Measurements from ENCODE around the gene GGCX. TPM values are rescaled to one million over a fixed set of nuclear protein-coding genes. Genes with fewer than 3 reads are reported as not detected.

GGCX gene
- total and polyA plus RNA-seq, 2 of the 13 experiments (the other 11 are each of a cell fraction or from before 2014, with no cell fraction given): 72.5 to 103 TPM

DNA sequence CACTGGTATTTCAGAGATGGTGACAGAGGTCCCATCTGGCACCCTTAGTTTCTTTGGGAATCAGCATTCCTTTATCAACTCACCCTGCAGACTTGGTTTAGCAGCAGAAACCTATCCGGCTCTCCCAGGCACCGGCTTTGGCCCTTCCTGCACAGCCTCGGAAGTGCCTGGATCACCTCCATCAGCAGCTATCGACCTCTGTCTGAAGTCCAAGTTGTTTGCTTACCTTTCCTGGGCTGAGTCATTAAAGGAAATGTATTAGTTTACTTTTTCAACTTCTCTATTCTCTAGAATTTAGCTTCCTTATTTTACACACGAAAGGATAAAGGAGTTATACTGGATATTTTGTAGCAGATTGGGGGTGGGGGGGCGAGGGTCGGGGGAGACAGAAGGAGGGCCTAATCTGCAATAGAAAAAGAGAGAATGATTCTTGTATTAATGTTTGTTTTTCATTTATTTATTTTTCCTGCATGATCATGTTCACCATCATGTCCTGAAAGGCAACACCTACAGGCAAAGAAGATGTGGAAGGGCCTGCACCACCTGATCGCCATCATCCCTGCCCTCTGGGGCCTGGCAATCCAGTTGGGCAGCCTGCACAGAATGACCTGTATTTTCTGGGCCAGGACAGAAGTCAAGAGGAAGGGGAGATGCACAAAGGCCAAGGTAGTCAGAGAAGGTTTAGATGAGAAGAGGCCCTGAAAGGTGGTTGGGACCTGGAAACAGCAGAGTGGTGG is 44.5 kb downstream of the GGCX start (continued):
- TF ChIP-seq, protein P1, sequence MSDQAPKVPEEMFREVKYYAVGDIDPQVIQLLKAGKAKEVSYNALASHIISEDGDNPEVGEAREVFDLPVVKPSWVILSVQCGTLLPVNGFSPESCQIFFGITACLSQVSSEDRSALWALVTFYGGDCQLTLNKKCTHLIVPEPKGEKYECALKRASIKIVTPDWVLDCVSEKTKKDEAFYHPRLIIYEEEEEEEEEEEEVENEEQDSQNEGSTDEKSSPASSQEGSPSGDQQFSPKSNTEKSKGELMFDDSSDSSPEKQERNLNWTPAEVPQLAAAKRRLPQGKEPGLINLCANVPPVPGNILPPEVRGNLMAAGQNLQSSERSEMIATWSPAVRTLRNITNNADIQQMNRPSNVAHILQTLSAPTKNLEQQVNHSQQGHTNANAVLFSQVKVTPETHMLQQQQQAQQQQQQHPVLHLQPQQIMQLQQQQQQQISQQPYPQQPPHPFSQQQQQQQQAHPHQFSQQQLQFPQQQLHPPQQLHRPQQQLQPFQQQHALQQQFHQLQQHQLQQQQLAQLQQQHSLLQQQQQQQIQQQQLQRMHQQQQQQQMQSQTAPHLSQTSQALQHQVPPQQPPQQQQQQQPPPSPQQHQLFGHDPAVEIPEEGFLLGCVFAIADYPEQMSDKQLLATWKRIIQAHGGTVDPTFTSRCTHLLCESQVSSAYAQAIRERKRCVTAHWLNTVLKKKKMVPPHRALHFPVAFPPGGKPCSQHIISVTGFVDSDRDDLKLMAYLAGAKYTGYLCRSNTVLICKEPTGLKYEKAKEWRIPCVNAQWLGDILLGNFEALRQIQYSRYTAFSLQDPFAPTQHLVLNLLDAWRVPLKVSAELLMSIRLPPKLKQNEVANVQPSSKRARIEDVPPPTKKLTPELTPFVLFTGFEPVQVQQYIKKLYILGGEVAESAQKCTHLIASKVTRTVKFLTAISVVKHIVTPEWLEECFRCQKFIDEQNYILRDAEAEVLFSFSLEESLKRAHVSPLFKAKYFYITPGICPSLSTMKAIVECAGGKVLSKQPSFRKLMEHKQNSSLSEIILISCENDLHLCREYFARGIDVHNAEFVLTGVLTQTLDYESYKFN (CRISPR knock-in tag; conservative IDR thresholded peaks at IDR 0.05): peak; percentile 76
- no peak for TF ChIP-seq TAF15 (IDR thresholded peaks at IDR 0.05; ENCODE audit: low read depth, low read length, poor library complexity, severe bottlenecking)
- TF ChIP-seq, protein P2, sequence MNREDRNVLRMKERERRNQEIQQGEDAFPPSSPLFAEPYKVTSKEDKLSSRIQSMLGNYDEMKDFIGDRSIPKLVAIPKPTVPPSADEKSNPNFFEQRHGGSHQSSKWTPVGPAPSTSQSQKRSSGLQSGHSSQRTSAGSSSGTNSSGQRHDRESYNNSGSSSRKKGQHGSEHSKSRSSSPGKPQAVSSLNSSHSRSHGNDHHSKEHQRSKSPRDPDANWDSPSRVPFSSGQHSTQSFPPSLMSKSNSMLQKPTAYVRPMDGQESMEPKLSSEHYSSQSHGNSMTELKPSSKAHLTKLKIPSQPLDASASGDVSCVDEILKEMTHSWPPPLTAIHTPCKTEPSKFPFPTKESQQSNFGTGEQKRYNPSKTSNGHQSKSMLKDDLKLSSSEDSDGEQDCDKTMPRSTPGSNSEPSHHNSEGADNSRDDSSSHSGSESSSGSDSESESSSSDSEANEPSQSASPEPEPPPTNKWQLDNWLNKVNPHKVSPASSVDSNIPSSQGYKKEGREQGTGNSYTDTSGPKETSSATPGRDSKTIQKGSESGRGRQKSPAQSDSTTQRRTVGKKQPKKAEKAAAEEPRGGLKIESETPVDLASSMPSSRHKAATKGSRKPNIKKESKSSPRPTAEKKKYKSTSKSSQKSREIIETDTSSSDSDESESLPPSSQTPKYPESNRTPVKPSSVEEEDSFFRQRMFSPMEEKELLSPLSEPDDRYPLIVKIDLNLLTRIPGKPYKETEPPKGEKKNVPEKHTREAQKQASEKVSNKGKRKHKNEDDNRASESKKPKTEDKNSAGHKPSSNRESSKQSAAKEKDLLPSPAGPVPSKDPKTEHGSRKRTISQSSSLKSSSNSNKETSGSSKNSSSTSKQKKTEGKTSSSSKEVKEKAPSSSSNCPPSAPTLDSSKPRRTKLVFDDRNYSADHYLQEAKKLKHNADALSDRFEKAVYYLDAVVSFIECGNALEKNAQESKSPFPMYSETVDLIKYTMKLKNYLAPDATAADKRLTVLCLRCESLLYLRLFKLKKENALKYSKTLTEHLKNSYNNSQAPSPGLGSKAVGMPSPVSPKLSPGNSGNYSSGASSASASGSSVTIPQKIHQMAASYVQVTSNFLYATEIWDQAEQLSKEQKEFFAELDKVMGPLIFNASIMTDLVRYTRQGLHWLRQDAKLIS (CRISPR knock-in tag; IDR thresholded peaks at IDR 0.05): no peak
- TF ChIP-seq SYNCRIP (IDR thresholded peaks at IDR 0.05; ENCODE audit: insufficient read depth, low read depth, low read length): no peak
- no peak for TF ChIP-seq MAF1 (CRISPR knock-in tag; IDR thresholded peaks at IDR 0.05; ENCODE audit: borderline replicate concordance)
- TF ChIP-seq NCOA2 (CRISPR knock-in tag; IDR thresholded peaks at IDR 0.05): 0 out of 2 replicates have a peak, but pooled peaks have one; percentile 18
- TF ChIP-seq, protein P3, sequence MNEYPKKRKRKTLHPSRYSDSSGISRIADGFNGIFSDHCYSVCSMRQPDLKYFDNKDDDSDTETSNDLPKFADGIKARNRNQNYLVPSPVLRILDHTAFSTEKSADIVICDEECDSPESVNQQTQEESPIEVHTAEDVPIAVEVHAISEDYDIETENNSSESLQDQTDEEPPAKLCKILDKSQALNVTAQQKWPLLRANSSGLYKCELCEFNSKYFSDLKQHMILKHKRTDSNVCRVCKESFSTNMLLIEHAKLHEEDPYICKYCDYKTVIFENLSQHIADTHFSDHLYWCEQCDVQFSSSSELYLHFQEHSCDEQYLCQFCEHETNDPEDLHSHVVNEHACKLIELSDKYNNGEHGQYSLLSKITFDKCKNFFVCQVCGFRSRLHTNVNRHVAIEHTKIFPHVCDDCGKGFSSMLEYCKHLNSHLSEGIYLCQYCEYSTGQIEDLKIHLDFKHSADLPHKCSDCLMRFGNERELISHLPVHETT (CRISPR knock-in tag; conservative IDR thresholded peaks at IDR 0.05): no peak
- TF ChIP-seq TCF7L2 (IDR thresholded peaks at IDR 0.05; ENCODE audit: low read depth, low read length): no peak
- no peak for TF ChIP-seq ZNF562 (CRISPR knock-in tag; IDR thresholded peaks at IDR 0.05; ENCODE audit: borderline replicate concordance)

Measured in HepG2 (cell line).